GM23248 (cell line): ENCODE data around the gene MOCOS. TPM values are rescaled to one million over a fixed set of nuclear protein-coding genes. Genes with fewer than 3 reads are reported as not detected.

Experiments used
- DNase-seq: peaks from one replicate; pipeline ENCODE4 v3.0.0-alpha.2; 2015
- H2AFZ ChIP-seq: fragments of 200-600 bp; sonication (generic); 2 replicates; pipeline ENCODE4 v1.6.1; 2016; ENCODE audit warnings: antibody characterized with exemption
- H3F3A ChIP-seq: fragments of 200-600 bp; sonication (generic); 2 replicates; pipeline ENCODE4 v1.6.1; 2016; ENCODE audit warnings: mild to moderate bottlenecking, antibody characterized with exemption, mixed run types; ENCODE audit not compliant: insufficient read depth
- H3K27ac ChIP-seq: fragments of 200-600 bp; sonication (generic); 2 replicates; pipeline ENCODE4 v1.5.1; 2016; ENCODE audit warnings: mild to moderate bottlenecking
- H3K27me3 ChIP-seq: fragments of 200-600 bp; sonication (generic); replicated peaks from 2 replicates; pipeline ENCODE4 v1.6.1; 2016; ENCODE audit warnings: mild to moderate bottlenecking; ENCODE audit not compliant: insufficient read depth
- H3K36me3 ChIP-seq: fragments of 200-600 bp; sonication (generic); 2 replicates; pipeline ENCODE4 v1.6.1; 2016; ENCODE audit warnings: low read depth, mild to moderate bottlenecking
- H3K4me1 ChIP-seq: fragments of 200-600 bp; sonication (generic); 2 replicates; pipeline ENCODE4 v1.6.1; 2016; ENCODE audit warnings: mild to moderate bottlenecking; ENCODE audit not compliant: insufficient read depth
- H3K4me2 ChIP-seq: fragments of 200-600 bp; sonication (generic); one replicate; pipeline ENCODE4 v1.6.1; 2016; ENCODE audit warnings: mild to moderate bottlenecking; ENCODE audit not compliant: unreplicated experiment
- H3K4me3 ChIP-seq: fragments of 200-600 bp; sonication (generic); 2 replicates; pipeline ENCODE4 v1.5.1; 2016; ENCODE audit warnings: mild to moderate bottlenecking
- H3K79me2 ChIP-seq: fragments of 200-600 bp; sonication (generic); 2 replicates; pipeline ENCODE4 v1.6.1; 2016; ENCODE audit warnings: mild to moderate bottlenecking; ENCODE audit not compliant: insufficient read depth
- H3K9ac ChIP-seq: fragments of 200-600 bp; sonication (generic); 2 replicates; pipeline ENCODE4 v1.6.1; 2016; ENCODE audit warnings: mild to moderate bottlenecking
- H3K9me2 ChIP-seq: fragments of 200-600 bp; sonication (generic); 2 replicates; pipeline ENCODE4 v1.6.1; 2016; ENCODE audit warnings: mixed run types, mild to moderate bottlenecking, moderate library complexity; ENCODE audit not compliant: insufficient read depth
- H3K9me3 ChIP-seq: fragments of 200-600 bp; sonication (generic); one replicate; pipeline ENCODE4 v1.6.1; 2017; ENCODE audit warnings: low read depth
- H4K20me1 ChIP-seq: fragments of 200-600 bp; sonication (generic); 2 replicates; pipeline ENCODE4 v1.6.0; 2016; ENCODE audit not compliant: insufficient read depth
- EZH2 ChIP-seq: fragments of 200-600 bp; sonication (generic); IDR thresholded peaks from 2 replicates; pipeline ENCODE4 v1.6.1; 2018; ENCODE audit warnings: antibody characterized with exemption, mild to moderate bottlenecking; ENCODE audit not compliant: insufficient read depth, poor library complexity, severe bottlenecking
- EZH2phosphoT487 ChIP-seq: fragments of 200-600 bp; sonication (generic); IDR thresholded peaks from 2 replicates; pipeline ENCODE4 v1.6.1; 2018; ENCODE audit warnings: antibody characterized with exemption, moderate library complexity, mild to moderate bottlenecking, low read depth; ENCODE audit not compliant: insufficient read depth
- WGBS, 2 experiments: methylation state at CpG; one replicate each; pipeline ENCODE4 v1.1.6; 2015 to 2017; ENCODE audit warnings: low lambda C conversion rate in 2 of 2, low coverage in 1 of 2; ENCODE audit errors: missing lambda C conversion rate in 2 of 2; 5-methylcytosine and 5-hydroxymethylcytosine counted together
- in situ Hi-C: fragments of 300-500 bp; cut with MboI; formaldehyde crosslinking; loops from 2 replicates; pipeline ENCODE4 v1.15.0; 2020
- polyA plus RNA-seq: library from polyadenylated mRNA; unstranded; fragments of >200 nt; fragmentation: Nextera tagmentation; extraction: Ambion mirVana; gene quantifications from 2 replicates; pipeline ENCODE4 v1.2.1, GENCODE V29; 2016
- total RNA-seq: library from RNA; depleted of rRNA; stranded (reverse); fragments of >200 nt; shearing (Covaris generic); gene quantifications from 2 replicates; pipeline ENCODE4 v1.2.3, GENCODE V29; 2014

The MOCOS gene
- total and polyA plus RNA-seq, 2 experiments from 2014 or later, result 17.9 to 23.6 TPM

DNA sequence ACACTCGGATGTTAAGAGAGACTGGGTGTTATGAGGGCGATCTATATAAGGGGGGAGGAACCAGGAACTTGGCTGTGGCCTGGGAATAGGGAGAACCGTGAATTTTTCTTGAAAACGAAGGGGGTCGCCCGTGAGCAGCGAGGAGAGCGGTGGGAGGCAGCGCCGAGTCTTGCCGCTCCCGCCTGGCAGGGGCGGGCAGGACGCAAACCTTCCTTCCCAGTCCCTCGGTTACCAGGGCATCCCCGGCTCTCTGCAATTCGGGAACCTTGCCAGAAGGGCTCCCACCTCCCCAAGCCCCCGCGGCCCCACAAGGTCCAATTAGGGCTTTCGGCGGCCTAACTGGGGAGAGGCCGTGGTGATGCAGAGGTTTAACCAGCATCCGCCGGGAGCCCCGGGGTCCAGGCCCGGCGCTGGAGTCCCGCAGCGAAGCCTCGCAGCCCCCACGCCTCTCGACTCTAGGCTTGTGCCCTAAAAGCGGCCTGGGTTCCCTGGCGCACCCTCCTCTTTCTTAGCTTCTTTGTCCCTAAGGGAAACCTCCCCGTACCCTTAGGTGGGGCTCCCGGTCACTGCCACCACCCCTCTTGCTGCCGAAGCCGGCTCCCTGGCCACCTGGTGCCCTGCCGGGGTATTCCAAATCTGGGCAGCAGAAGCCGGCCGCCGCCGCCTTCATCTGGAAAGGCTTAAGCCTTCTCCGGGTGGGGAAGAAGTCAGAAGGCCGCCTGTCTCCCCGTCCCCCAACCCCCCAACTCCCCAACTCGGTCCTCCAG is 109.5 kb downstream of the MOCOS start:
- Histone ChIP-seq H3K9me3 (no peaks in the 10 kb centered on the region), H3K4me1 (peaks cover 16% of the 10 kb centered on the region), H3K9me2 (no peaks in the 10 kb centered on the region), H3K27me3 (no peaks in the 10 kb centered on the region), H3K9ac (peak overlapping the region; percentile 80), H3K4me3 (peak overlapping the region; percentile 87), H4K20me1 (no peaks in the 10 kb centered on the region), H3K36me3 (no peaks in the 10 kb centered on the region), H3K27ac (peak overlapping the region; percentile 63), H3K79me2 (peaks cover 32% of the 10 kb centered on the region), H3F3A (peaks cover 37% of the 10 kb centered on the region), H2AFZ (peak overlapping the region; percentile 83), H3K4me2 (peak overlapping the region; percentile 75)
- peak; percentile 89 for DNase-seq
- 1 to 2% methylated on average over 35 to 47 of the region's 47 CpGs for WGBS, 2 experiments
- no peak for TF ChIP-seq EZH2
- TF ChIP-seq EZH2phosphoT487, result no peak
- in situ Hi-C loops, result no loop called here

DNA sequence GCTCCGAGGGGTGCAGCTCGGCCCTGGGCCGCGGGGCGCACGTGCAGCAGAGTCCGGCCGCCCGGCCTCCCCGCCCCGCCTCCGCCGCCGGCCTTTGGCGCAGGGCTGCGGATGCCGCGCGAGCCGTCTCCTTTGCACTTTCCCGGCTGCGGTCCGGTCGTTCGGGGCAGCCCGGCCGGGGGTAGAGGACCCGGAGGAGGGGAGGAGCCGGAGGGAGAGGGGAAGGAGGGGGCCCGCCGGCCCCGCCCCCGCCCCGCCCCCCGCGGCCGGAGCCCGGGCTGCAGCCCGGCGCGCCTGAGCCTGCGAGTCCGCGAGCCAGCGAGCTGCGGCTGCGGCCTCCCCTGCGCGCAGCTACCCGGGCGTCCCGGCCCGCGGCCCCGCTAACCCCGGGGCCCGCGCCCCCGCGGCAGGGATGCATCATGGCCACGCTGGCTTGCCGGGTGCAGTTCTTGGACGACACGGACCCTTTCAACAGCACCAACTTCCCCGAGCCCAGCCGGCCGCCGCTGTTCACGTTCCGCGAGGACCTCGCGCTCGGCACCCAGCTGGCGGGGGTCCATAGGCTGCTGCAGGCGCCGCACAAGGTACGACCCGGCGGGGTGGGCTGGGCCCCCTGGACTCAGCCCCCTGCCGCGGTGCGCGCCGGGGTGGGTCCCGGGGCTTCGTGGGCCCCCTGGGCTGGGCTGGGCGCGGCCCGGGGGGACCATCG is 110.3 kb downstream of the MOCOS start, which contains the start of gene FHOD3:
Gene FHOD3 (plus strand): TSS at position 297 of the 709 bp plus-strand sequence. CDS start 123 bp downstream, at position 420.
- Histone ChIP-seq H3K79me2 (peaks cover 39% of the 10 kb centered on the region), H3K4me1 (peaks cover 20% of the 10 kb centered on the region), H3K36me3 (no peaks in the 10 kb centered on the region), H3K9me2 (no peaks in the 10 kb centered on the region), H3K9me3 (no peaks in the 10 kb centered on the region), H2AFZ (peak within 1 kb of the TSS; percentile 87), H3K4me3 (peak within 1 kb of the TSS; percentile 87), H3K4me2 (peak within 1 kb of the TSS; percentile 90), H3K27me3 (no peaks in the 10 kb centered on the region), H3K27ac (peak within 1 kb of the TSS; percentile 63), H3F3A (peaks cover 36% of the 10 kb centered on the region), H4K20me1 (no peaks in the 10 kb centered on the region), H3K9ac (peak within 1 kb of the TSS; percentile 80)
- DNase-seq, result peak; percentile 81
- WGBS, 2 experiments, result 0 to 2% methylated on average over 26 to 52 of the region's 91 CpGs
- TF ChIP-seq EZH2phosphoT487 (no peak), EZH2 (no peak)
- in situ Hi-C loops, result no loop called here

DNA sequence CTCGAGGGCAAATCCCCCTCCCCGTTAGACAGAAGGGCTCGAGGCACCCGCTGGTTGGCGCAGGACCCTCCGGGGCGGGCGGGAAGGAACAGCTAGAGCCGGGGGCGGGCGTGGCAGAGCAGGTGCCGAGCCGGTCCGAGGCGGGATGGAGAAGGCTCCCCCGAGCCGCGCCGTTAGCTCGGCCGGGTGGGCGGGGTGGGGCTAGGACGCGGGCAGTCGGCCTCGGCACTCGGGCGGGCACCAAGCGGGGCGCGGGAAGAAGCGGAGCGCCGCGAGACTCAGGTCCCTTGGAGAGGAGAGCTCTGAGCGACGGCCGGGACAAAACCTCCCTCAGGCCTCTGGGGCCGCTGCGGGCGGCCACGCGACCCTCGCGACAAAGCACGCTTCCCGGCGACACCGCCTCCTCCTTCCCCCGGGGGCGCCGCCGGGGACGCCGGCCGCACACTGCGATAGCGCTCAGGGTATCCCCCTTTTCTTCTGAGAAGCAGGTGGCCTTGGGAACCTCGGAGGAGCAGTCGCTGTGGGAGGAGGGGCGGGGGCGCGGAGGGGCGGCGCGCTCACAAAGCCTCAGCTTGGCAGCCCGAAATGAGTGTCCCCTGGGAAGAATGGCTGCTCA is 110.9 kb downstream of the MOCOS start:
- DNase-seq, result peak; percentile 55
- in situ Hi-C loops, result no loop called here
- peak overlapping the region; percentile 90 for H3K4me2 ChIP-seq
- H2AFZ ChIP-seq, result peak overlapping the region; percentile 87
- H3K9me3 ChIP-seq, result no peaks in the 10 kb centered on the region
- no peaks in the 10 kb centered on the region for H3K36me3 ChIP-seq
- 1 to 4% methylated on average over 23 to 52 of the region's 67 CpGs for WGBS, 2 experiments
- no peaks in the 10 kb centered on the region for H3K9me2 ChIP-seq
- TF ChIP-seq EZH2, result no peak
- no peak overlapping the region for H3K27ac ChIP-seq
- no peaks in the 10 kb centered on the region for H4K20me1 ChIP-seq
- peak overlapping the region; percentile 87 for H3K4me3 ChIP-seq
- H3K9ac ChIP-seq, result peak overlapping the region; percentile 80
- H3F3A ChIP-seq, result peaks cover 29% of the 10 kb centered on the region
- H3K4me1 ChIP-seq, result peaks cover 23% of the 10 kb centered on the region
- no peaks in the 10 kb centered on the region for H3K27me3 ChIP-seq
- peaks cover 46% of the 10 kb centered on the region for H3K79me2 ChIP-seq

- in situ Hi-C loops, result no loop called here
- peak overlapping the region; percentile 87 for H3K4me3 ChIP-seq
Observed at GRCh38 chr18:36299015-36299414, 111.7 kb downstream of the MOCOS start.

More at GRCh38 chr18:36299015-36299414, 111.7 kb downstream of the MOCOS start:
- Histone ChIP-seq H3K27ac (no peak overlapping the region), H3K36me3 (no peaks in the 10 kb centered on the region), H3F3A (peaks cover 22% of the 10 kb centered on the region), H3K9me3 (no peaks in the 10 kb centered on the region), H3K27me3 (no peaks in the 10 kb centered on the region), H3K79me2 (peaks cover 51% of the 10 kb centered on the region), H3K4me1 (peaks cover 15% of the 10 kb centered on the region), H3K4me2 (peak overlapping the region; percentile 90), H4K20me1 (no peaks in the 10 kb centered on the region), H2AFZ (no peak overlapping the region), H3K9me2 (no peaks in the 10 kb centered on the region), H3K9ac (no peak overlapping the region)
- DNase-seq, result no peak
- no peak for TF ChIP-seq EZH2phosphoT487
- TF ChIP-seq EZH2, result no peak
- WGBS, 2 experiments, result 89 to 90% methylated on average over 6 of the region's 6 CpGs
